ENCODE results near the gene SUPT4H1.

- no peak for TF ChIP-seq POLR2AphosphoS5 (IDR thresholded peaks at IDR 0.05; ENCODE audit: borderline replicate concordance, low read depth, low read length)
- TF ChIP-seq EZH2 (IDR thresholded peaks at IDR 0.05) = no peak
- TF ChIP-seq FOXP2 (optimal IDR thresholded peaks at IDR 0.05; ENCODE audit: control extremely low read depth, extremely low read length, insufficient read depth) = no peak
Measured at GRCh38 chr17:58335061-58335731, 16.8 kb downstream of the SUPT4H1 start.
